Mammary epithelial cell (primary cell): ENCODE measurements around the gene ITGA8.

Experiments used
- EZH2 ChIP-seq: IDR thresholded peaks from 2 replicates; pipeline ENCODE4 v1.6.1; 2012; ENCODE audit warnings: low read length, inconsistent platforms, borderline replicate concordance
- TF ChIP-seq, protein P1 (sequence below), 2 donors: IDR thresholded peaks in 1 of 2; conservative IDR thresholded peaks in 1 of 2; 2 replicates each; pipeline ENCODE4 v1.5.1; 2011 to 2012; ENCODE audit warnings: inconsistent platforms in 2 of 2, low read length in 2 of 2, mild to moderate bottlenecking in 2 of 2, control low read depth in 1 of 2, low read depth in 1 of 2; ENCODE audit not compliant: insufficient read depth in 1 of 2; ENCODE audit errors: extremely low read depth in 1 of 2

- TF ChIP-seq, protein P1, sequence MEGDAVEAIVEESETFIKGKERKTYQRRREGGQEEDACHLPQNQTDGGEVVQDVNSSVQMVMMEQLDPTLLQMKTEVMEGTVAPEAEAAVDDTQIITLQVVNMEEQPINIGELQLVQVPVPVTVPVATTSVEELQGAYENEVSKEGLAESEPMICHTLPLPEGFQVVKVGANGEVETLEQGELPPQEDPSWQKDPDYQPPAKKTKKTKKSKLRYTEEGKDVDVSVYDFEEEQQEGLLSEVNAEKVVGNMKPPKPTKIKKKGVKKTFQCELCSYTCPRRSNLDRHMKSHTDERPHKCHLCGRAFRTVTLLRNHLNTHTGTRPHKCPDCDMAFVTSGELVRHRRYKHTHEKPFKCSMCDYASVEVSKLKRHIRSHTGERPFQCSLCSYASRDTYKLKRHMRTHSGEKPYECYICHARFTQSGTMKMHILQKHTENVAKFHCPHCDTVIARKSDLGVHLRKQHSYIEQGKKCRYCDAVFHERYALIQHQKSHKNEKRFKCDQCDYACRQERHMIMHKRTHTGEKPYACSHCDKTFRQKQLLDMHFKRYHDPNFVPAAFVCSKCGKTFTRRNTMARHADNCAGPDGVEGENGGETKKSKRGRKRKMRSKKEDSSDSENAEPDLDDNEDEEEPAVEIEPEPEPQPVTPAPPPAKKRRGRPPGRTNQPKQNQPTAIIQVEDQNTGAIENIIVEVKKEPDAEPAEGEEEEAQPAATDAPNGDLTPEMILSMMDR (conservative IDR thresholded peaks at IDR 0.05 in 1 of 2, IDR thresholded peaks at IDR 0.05 in 1 of 2; ENCODE audit: extremely low read depth in 1 of 2, insufficient read depth in 1 of 2, low read depth in 1 of 2, low read length in 2 of 2): no peak
- no peak for TF ChIP-seq EZH2
Observed at GRCh38 chr10:15735763-15736162, 16.0 kb upstream of the ITGA8 start.
